SK-N-SH (cell line): ENCODE results near the gene AHRR.

ENCODE experiments used
- CHD2 ChIP-seq: fragments of 150-350 bp; IDR thresholded peaks from 2 replicates; pipeline ENCODE4 v1.6.1; 2018; ENCODE audit warnings: low read length; ENCODE audit not compliant: partially characterized antibody
- CTCF ChIP-seq: fragments of 200-600 bp; sonication (generic); IDR thresholded peaks from 2 replicates; pipeline ENCODE4 v1.6.1; 2017; ENCODE audit warnings: antibody characterized with exemption, mild to moderate bottlenecking, moderate library complexity
- EP300 ChIP-seq, 2 experiments: IDR thresholded peaks; 2 replicates each; pipeline versions ENCODE4 v1.4.0 to v1.6.1; 2012; ENCODE audit warnings: borderline replicate concordance in 1 of 2, low read depth in 1 of 2, low read length in 1 of 2
- GABPA ChIP-seq: IDR thresholded peaks from 2 replicates; pipeline ENCODE4 v1.4.0; 2012; ENCODE audit warnings: low read depth, mild to moderate bottlenecking
- IRF3 ChIP-seq: fragments of 150-350 bp; IDR thresholded peaks from 2 replicates; pipeline ENCODE4 v1.6.1; 2016; ENCODE audit warnings: mild to moderate bottlenecking, low read depth, low read length
- JUND ChIP-seq: IDR thresholded peaks from 2 replicates; pipeline ENCODE4 v1.4.0; 2012
- RAD21 ChIP-seq: IDR thresholded peaks from 2 replicates; pipeline ENCODE4 v1.6.1; 2012; ENCODE audit warnings: mild to moderate bottlenecking, low read length
- RCOR1 ChIP-seq: fragments of 150-350 bp; IDR thresholded peaks from 2 replicates; pipeline ENCODE4 v1.6.1; 2017; ENCODE audit warnings: antibody characterized with exemption, low read length
- REST ChIP-seq: IDR thresholded peaks from 2 replicates; pipeline ENCODE4 v1.6.1; 2012; ENCODE audit warnings: mild to moderate bottlenecking, low read depth, low read length, moderate library complexity
- TAF1 ChIP-seq: IDR thresholded peaks from 2 replicates; pipeline ENCODE4 v1.6.1; 2012; ENCODE audit warnings: low read depth, mild to moderate bottlenecking, low read length, moderate library complexity, borderline replicate concordance
- USF2 ChIP-seq: fragments of 150-350 bp; IDR thresholded peaks from 2 replicates; pipeline ENCODE4 v1.6.1; 2017; ENCODE audit warnings: antibody characterized with exemption, low read length, low read depth, borderline replicate concordance
- YY1 ChIP-seq: IDR thresholded peaks from 2 replicates; pipeline ENCODE4 v1.4.0; 2012; ENCODE audit warnings: low read depth, mild to moderate bottlenecking
- ZBTB33 ChIP-seq: IDR thresholded peaks from 2 replicates; pipeline ENCODE4 v1.4.0; 2012; ENCODE audit warnings: low read depth, borderline replicate concordance

- TF ChIP-seq CTCF (no peak), YY1 (no peak), JUND (no peak), ZBTB33 (no peak), RCOR1 (no peak), USF2 (no peak), TAF1 (no peak), EP300 (IDR thresholded peaks at IDR 0.05; ENCODE audit: borderline replicate concordance in 1 of 2, low read depth in 1 of 2, low read length in 1 of 2) (no peak), CHD2 (no peak), IRF3 (no peak), GABPA (no peak), RAD21 (no peak), REST (no peak)
Observed at GRCh38 chr5:389891-390622, 68.5 kb downstream of the AHRR start.
